Bronchial epithelial cell (primary cell): Measurements from ENCODE around the gene CDO1. TPM values are rescaled to one million over a fixed set of nuclear protein-coding genes. Genes with fewer than 3 reads are reported as not detected.
"Not testable (repeated sequence)": the region's sequence is repeated elsewhere in the genome, so short reads cannot be mapped to it uniquely, and the experiment has no call there.

ENCODE experiments used
- DNase-seq: peaks from one replicate; pipeline ENCODE4 v3.0.0-alpha.2; 2010; ENCODE audit warnings: low read depth
- FAIRE-seq: peaks from 2 replicates; lab custom pipeline; 2011; peaks lifted over from hg19 to GRCh38; lab: Jason Lieb, UNC
- H3K27me3 ChIP-seq: 2 replicates; pipeline ENCODE4 v1.5.1; 2011; ENCODE audit warnings: low read length; ENCODE audit not compliant: control insufficient read depth, insufficient read depth
- H3K36me3 ChIP-seq: 2 replicates; pipeline ENCODE4 v1.5.1; 2011; ENCODE audit warnings: low read length; ENCODE audit not compliant: control insufficient read depth, insufficient read depth
- H3K4me3 ChIP-seq: 2 replicates; pipeline ENCODE4 v1.5.1; 2011; ENCODE audit warnings: mild to moderate bottlenecking, low read depth, low read length, control low read depth
- total RNA-seq: library from RNA; depleted of rRNA; stranded (reverse); fragments of >200 nt; gene quantifications from 2 replicates; pipeline ENCODE4 v1.2.1, GENCODE V29; 2014
- TF ChIP-seq, protein P1 (sequence below): IDR thresholded peaks from 2 replicates; pipeline ENCODE4 v1.5.1; 2011; ENCODE audit warnings: mild to moderate bottlenecking, moderate library complexity, low read length, control low read depth, inconsistent platforms; ENCODE audit not compliant: insufficient read depth, severe bottlenecking

Gene CDO1
- total RNA-seq, 1 donor from 2014 or later, result not detected

DNA sequence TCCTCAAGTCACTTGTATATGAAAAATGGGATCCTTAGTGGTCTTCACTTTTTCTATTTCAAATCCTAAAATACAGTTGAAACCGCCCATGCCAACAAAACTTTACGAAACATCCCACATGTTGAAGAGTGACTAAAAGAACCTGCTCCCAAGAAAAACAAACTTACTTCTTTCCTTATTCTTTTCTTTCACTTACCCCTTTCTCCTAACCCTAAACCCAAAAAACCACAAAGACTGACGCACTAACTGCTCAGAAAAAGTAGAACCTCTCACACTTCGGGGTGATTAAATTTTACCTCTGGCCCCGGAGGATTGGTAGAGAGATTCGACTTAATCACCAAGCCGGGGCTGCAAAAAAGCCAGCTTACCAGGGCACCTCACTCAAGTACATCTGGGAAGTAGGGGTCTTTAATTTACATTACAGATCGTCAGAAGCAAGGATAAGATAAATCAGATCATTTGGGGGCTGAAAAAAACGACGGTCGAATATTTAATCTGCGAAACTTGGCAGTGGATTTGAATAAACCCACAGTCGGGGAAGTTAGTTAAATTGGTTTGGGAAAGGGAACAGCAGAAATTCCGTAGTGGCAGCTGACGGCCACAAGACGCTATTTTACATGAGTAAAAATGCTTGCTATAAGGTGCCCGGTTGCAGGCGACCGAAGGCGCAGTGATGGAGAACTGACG lies 1.3 kb downstream of the CDO1 start:
- Histone ChIP-seq H3K36me3 (no peaks in the 10 kb centered on the region), H3K4me3 (no peak overlapping the region), H3K27me3 (peaks cover 30% of the 10 kb centered on the region)
- TF ChIP-seq, protein P1, sequence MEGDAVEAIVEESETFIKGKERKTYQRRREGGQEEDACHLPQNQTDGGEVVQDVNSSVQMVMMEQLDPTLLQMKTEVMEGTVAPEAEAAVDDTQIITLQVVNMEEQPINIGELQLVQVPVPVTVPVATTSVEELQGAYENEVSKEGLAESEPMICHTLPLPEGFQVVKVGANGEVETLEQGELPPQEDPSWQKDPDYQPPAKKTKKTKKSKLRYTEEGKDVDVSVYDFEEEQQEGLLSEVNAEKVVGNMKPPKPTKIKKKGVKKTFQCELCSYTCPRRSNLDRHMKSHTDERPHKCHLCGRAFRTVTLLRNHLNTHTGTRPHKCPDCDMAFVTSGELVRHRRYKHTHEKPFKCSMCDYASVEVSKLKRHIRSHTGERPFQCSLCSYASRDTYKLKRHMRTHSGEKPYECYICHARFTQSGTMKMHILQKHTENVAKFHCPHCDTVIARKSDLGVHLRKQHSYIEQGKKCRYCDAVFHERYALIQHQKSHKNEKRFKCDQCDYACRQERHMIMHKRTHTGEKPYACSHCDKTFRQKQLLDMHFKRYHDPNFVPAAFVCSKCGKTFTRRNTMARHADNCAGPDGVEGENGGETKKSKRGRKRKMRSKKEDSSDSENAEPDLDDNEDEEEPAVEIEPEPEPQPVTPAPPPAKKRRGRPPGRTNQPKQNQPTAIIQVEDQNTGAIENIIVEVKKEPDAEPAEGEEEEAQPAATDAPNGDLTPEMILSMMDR, result no peak
- DNase-seq (no peak), FAIRE-seq (no peak)

DNA sequence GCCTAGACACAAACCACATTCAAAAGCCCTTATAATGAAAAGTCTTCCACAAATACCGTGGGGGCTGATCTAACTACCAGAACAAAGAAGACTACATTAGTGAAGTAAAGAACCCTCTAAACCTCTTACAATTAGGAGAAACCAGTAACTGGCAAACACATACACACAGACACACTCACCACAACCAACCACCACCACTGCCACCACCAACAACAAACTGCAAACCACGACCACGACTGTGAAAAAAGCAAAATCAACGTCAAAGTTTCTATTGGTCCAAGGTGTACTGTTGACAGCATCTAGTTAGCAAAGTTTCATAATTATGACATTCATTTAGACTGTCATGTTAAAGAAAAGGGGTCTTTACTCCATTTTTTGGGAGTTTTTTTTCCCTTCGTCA lies 2.7 kb downstream of the CDO1 start:
- FAIRE-seq (no peak), DNase-seq (no peak)
- H3K4me3 ChIP-seq, result no peak overlapping the region
- TF ChIP-seq, protein P1, result no peak
- no peaks in the 10 kb centered on the region for H3K36me3 ChIP-seq
- peaks cover 32% of the 10 kb centered on the region for H3K27me3 ChIP-seq

DNA sequence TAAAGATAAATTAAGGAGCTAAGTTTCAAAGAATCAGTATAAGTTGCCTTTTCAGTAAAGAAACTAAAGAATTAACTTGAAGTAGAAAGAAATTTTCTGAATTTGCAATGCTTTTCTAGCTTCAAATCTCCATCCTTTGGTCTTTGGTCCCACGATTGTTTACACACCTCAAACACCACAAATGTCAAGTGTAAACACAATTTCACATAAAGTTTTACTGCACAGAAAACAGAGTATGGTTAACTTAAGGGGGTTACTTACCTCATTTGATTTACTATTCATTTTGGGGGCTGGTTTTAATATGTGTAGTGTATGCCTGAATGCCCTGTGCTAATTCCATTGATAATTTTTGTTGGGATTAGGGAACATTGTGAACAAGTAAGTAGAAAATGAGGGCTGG lies 4.1 kb downstream of the CDO1 start:
- no peak for FAIRE-seq
- H3K4me3 ChIP-seq, result no peak overlapping the region
- H3K36me3 ChIP-seq, result no peaks in the 10 kb centered on the region
- peaks cover 32% of the 10 kb centered on the region for H3K27me3 ChIP-seq
- no peak for DNase-seq
- TF ChIP-seq, protein P1, result no peak

- H3K4me3 ChIP-seq, result no peak overlapping the region
- no peak for DNase-seq
- FAIRE-seq, result no peak
- no peaks in the 10 kb centered on the region for H3K36me3 ChIP-seq
- TF ChIP-seq, protein P1, result no peak
- H3K27me3 ChIP-seq, result peaks cover 26% of the 10 kb centered on the region
Measured at GRCh38 chr5:115811406-115811805, 5.1 kb downstream of the CDO1 start.

- DNase-seq, result no peak
- FAIRE-seq, result no peak
- Histone ChIP-seq H3K36me3 (no peaks in the 10 kb centered on the region), H3K27me3 (peaks cover 21% of the 10 kb centered on the region), H3K4me3 (no peak overlapping the region)
- TF ChIP-seq, protein P1, result no peak
Measured at GRCh38 chr5:115810761-115811160, 5.7 kb downstream of the CDO1 start.

DNA sequence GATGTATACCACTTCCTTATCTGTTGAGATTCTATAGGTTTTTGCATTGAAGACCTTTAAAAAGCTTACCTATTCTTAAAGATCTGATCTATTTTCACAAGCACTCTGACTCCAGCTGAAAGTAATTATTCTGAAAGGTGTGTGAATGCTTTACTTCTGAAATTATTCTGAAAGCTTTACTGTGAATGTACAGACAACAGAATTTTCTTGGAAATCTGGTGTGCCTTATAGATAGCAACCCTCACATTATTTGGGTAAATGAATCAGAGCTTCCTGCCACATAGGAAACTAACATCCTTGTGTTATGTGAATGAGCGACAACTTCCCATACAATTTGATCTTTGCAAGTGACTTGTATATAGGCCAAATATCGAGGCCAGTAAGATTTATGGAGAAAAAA lies 6.5 kb downstream of the CDO1 start:
- FAIRE-seq (no peak), DNase-seq (no peak)
- TF ChIP-seq, protein P1, result no peak
- Histone ChIP-seq H3K36me3 (no peaks in the 10 kb centered on the region), H3K4me3 (no peak overlapping the region), H3K27me3 (peaks cover 13% of the 10 kb centered on the region)

GRCh38 chr5:115808066-115808465 lies 8.4 kb downstream of the CDO1 start:
- FAIRE-seq, DNase-seq, H3K36me3 ChIP-seq, H3K4me3 ChIP-seq, H3K27me3 ChIP-seq: not testable (repeated sequence)
